ENCODE results near the gene FBXW12.

- no peak for TF ChIP-seq FOXP2 (optimal IDR thresholded peaks at IDR 0.05; ENCODE audit: control extremely low read depth, extremely low read length, insufficient read depth)
- TF ChIP-seq POLR2AphosphoS5 (IDR thresholded peaks at IDR 0.05; ENCODE audit: borderline replicate concordance, low read depth, low read length): no peak
These were observed 1.7 kb upstream of the FBXW12 start for GRCh38 chr3:48370333-48370713.

Data from SK-N-MC (cell line).